ENCODE data around the gene WDR45B. TPM values are rescaled to one million over a fixed set of nuclear protein-coding genes. Genes with fewer than 3 reads are reported as not detected.
"Not testable (repeated sequence)": the region's sequence is repeated elsewhere in the genome, so short reads cannot be mapped to it uniquely, and the experiment has no call there.

WDR45B gene
- total RNA-seq, 1 donor from 2014 or later, result 75.6 TPM

DNA sequence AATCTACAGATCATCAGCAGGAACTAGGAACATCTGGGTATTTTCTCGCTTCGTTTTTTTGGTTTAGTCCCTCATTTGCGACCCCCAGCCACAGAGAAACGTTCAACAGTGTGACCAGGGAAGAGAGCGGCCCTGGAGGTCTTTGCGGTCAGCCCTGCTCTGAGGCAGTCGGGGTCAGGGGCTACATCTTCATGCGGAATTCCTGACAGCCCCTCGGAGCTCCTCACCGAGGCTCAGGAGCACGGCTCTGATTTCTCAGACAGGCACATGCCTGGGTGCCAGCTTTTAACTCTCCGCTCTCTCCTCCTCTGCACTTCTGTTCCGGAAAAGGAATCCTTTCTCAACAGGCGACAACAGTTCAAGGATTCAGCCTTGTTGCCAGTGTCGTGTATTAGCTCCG, 8.0 kb upstream of the WDR45B start:
- DNase-seq (ENCODE audit: extremely low spot score, unreplicated experiment), result no peak

DNA sequence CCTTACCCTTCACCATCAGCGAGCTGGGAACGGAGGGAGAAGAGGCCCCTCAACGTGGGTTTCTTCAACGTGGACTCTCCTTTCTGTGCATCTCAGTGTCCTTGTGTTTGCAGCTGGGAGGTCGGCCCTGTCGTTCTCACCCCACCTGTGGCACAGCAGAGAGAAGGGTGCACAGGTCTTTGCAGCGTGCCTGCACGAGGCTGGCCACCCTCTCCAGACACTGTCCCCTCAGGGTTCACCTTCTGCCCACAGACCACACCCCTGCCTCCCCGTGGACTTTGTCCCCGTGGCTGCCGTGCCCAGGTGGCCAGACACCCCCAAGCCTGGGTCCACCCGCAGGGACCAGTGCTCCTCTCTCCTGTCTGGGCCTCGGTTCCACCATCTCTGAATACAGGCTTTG, 7.3 kb upstream of the WDR45B start:
- Mint-ChIP-seq H3K27me3 (ENCODE audit: unreplicated experiment) (no peaks in the 10 kb centered on the region), H3K36me3 (ENCODE audit: unreplicated experiment) (peaks cover 12% of the 10 kb centered on the region), H3K9me3 (ENCODE audit: unreplicated experiment) (no peaks in the 10 kb centered on the region), H3K27ac (ENCODE audit: unreplicated experiment) (no peak overlapping the region), H3K4me3 (ENCODE audit: unreplicated experiment) (no peak overlapping the region), H3K4me1 (ENCODE audit: unreplicated experiment) (no peaks in the 10 kb centered on the region)
- no peak for DNase-seq (ENCODE audit: extremely low spot score, unreplicated experiment)
- TF ChIP-seq, protein P1, sequence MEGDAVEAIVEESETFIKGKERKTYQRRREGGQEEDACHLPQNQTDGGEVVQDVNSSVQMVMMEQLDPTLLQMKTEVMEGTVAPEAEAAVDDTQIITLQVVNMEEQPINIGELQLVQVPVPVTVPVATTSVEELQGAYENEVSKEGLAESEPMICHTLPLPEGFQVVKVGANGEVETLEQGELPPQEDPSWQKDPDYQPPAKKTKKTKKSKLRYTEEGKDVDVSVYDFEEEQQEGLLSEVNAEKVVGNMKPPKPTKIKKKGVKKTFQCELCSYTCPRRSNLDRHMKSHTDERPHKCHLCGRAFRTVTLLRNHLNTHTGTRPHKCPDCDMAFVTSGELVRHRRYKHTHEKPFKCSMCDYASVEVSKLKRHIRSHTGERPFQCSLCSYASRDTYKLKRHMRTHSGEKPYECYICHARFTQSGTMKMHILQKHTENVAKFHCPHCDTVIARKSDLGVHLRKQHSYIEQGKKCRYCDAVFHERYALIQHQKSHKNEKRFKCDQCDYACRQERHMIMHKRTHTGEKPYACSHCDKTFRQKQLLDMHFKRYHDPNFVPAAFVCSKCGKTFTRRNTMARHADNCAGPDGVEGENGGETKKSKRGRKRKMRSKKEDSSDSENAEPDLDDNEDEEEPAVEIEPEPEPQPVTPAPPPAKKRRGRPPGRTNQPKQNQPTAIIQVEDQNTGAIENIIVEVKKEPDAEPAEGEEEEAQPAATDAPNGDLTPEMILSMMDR (IDR thresholded peaks at IDR 0.05), result no peak

More for the DNA sequence above, 8.0 kb upstream of the WDR45B start:
- Mint-ChIP-seq H3K4me3 (ENCODE audit: unreplicated experiment) (no peak overlapping the region), H3K4me1 (ENCODE audit: unreplicated experiment) (no peaks in the 10 kb centered on the region), H3K36me3 (ENCODE audit: unreplicated experiment) (peaks cover 16% of the 10 kb centered on the region), H3K9me3 (ENCODE audit: unreplicated experiment) (no peaks in the 10 kb centered on the region), H3K27me3 (ENCODE audit: unreplicated experiment) (no peaks in the 10 kb centered on the region), H3K27ac (ENCODE audit: unreplicated experiment) (no peak overlapping the region)
- TF ChIP-seq, protein P1 (IDR thresholded peaks at IDR 0.05), result no peak

DNA sequence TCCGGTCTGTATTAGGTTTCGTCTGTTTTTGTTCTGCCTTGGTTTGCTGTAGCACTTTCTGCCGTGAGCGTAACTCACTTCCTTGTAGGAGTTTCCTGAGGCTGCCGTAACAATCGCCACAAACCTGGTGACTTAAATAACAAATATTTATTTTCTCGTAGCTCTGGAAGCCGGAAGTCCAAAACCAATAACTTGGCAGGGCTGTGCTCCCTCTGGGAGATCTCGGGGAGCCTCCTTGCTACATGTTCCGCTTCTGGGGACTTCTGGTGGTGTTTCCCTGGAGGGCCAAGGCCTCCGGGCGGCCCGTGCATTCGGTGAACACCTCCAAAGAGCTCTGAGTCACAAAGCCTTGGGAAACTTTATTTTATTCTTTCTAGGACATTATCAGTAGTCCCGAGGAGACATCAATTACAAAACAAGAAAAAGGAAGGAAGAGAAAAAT, 6.8 kb upstream of the WDR45B start:
- TF ChIP-seq, protein P1 (IDR thresholded peaks at IDR 0.05), result no peak
- Mint-ChIP-seq H3K4me1 (ENCODE audit: unreplicated experiment) (no peaks in the 10 kb centered on the region), H3K9me3 (ENCODE audit: unreplicated experiment) (no peaks in the 10 kb centered on the region), H3K4me3 (ENCODE audit: unreplicated experiment) (no peak overlapping the region), H3K27ac (ENCODE audit: unreplicated experiment) (no peak overlapping the region), H3K36me3 (ENCODE audit: unreplicated experiment) (peaks cover 11% of the 10 kb centered on the region), H3K27me3 (ENCODE audit: unreplicated experiment) (no peaks in the 10 kb centered on the region)
- no peak for DNase-seq (ENCODE audit: extremely low spot score, unreplicated experiment)

DNA sequence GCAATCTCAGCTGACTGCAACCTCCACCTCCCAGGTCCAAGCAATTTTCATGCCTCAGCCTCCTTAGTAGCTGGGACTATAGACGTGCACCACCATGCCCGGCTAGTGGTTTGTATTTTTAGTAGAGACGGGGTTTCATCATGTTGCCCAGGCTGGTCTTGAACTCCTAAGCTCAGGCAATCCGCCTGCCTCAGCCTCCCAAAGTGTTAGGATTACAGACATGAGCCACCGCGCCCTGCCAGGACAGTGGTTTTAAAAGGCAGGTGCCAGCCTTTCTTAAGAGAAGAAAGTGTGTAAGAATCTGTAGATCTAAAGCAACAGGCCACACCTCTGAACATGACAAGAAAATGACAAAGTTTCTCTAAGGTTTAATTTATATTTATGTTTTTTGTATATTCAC, 6.4 kb upstream of the WDR45B start:
- H3K4me1 Mint-ChIP-seq (ENCODE audit: unreplicated experiment); H3K4me3 Mint-ChIP-seq (ENCODE audit: unreplicated experiment); H3K27ac Mint-ChIP-seq (ENCODE audit: unreplicated experiment); H3K9me3 Mint-ChIP-seq (ENCODE audit: unreplicated experiment); H3K36me3 Mint-ChIP-seq (ENCODE audit: unreplicated experiment); H3K27me3 Mint-ChIP-seq (ENCODE audit: unreplicated experiment); DNase-seq (ENCODE audit: extremely low spot score, unreplicated experiment): not testable (repeated sequence)

DNA sequence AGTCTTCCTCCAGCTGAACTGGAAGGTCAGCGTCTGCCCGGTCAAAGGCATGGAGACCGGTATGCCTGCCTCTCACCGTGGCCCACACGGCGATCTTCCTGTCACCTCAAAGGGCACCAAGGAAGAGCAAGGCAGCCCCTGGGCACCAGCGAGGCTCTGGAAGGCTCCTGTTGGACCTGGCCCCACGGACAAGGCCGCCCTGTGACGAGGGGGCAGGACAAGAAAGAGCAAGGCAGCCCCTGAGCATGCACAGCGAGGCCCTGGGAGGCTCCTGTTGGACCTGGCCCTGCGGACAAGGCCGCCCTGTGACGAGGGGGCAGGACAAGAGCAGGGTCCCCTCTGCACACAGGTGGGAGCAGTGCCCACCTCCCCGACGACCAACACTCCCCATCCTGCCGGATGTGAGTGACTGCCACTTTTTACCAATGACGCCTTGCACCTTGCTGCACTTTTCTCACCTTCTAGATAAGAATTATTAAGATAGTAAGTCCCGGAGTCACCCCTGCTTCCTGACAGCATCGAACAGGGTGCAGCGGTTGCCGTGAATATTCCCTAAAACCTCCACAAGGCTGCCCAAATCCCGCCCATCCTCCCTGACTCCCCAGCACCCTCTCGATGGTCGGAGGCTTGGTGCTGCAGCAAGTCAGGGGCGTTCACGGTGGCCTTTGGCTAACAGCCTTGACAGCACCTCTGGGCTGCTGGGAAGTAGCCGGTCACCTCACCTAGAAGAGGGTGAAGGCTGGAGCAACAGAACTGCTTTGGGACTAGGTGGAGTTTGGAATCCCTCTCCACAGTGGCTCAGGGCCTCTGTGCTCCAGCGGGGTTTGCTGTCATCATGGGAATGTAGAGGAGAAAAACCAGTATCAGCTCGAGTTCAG, 5.6 kb upstream of the WDR45B start:
- Mint-ChIP-seq H3K4me3 (ENCODE audit: unreplicated experiment) (no peak overlapping the region), H3K27me3 (ENCODE audit: unreplicated experiment) (no peaks in the 10 kb centered on the region), H3K9me3 (ENCODE audit: unreplicated experiment) (no peaks in the 10 kb centered on the region), H3K27ac (ENCODE audit: unreplicated experiment) (no peak overlapping the region), H3K36me3 (ENCODE audit: unreplicated experiment) (peaks cover 6% of the 10 kb centered on the region), H3K4me1 (ENCODE audit: unreplicated experiment) (no peaks in the 10 kb centered on the region)
- no peak for DNase-seq (ENCODE audit: extremely low spot score, unreplicated experiment)
- TF ChIP-seq, protein P1 (IDR thresholded peaks at IDR 0.05), result no peak

Measured in osteocyte (in vitro differentiated cells).